Fibroblast of peridontal ligament (primary cell): ENCODE measurements around the gene ZNF358.
A peak's percentile ranks its signal among the peaks of the same experiment; 100 is the strongest.

ENCODE experiments used
- DNase-seq: peaks from one replicate; pipeline ENCODE4 v3.0.0-alpha.2; 2010; ENCODE audit errors: extremely low read depth

ZNF358 gene

GRCh38 chr19:7559102-7559501 lies 43.2 kb downstream of the ZNF358 start:
- DNase-seq = no peak

GRCh38 chr19:7560255-7560654 lies 44.4 kb downstream of the ZNF358 start:
- no peak for DNase-seq

- DNase-seq = no peak
Observed at GRCh38 chr19:7561325-7561724, 45.4 kb downstream of the ZNF358 start.

- peak; percentile 2 for DNase-seq
Observed at GRCh38 chr19:7562646-7563393, 46.9 kb downstream of the ZNF358 start.

- no peak for DNase-seq
Observed at GRCh38 chr19:7564866-7565265, 49.0 kb downstream of the ZNF358 start.

- no peak for DNase-seq
Observed at GRCh38 chr19:7565332-7565731, 49.4 kb downstream of the ZNF358 start.
